ENCODE measurements around the gene ENTPD6.
"Not testable (repeated sequence)": the region's sequence is repeated elsewhere in the genome, so short reads cannot be mapped to it uniquely, and the experiment has no call there.

Gene ENTPD6

DNA sequence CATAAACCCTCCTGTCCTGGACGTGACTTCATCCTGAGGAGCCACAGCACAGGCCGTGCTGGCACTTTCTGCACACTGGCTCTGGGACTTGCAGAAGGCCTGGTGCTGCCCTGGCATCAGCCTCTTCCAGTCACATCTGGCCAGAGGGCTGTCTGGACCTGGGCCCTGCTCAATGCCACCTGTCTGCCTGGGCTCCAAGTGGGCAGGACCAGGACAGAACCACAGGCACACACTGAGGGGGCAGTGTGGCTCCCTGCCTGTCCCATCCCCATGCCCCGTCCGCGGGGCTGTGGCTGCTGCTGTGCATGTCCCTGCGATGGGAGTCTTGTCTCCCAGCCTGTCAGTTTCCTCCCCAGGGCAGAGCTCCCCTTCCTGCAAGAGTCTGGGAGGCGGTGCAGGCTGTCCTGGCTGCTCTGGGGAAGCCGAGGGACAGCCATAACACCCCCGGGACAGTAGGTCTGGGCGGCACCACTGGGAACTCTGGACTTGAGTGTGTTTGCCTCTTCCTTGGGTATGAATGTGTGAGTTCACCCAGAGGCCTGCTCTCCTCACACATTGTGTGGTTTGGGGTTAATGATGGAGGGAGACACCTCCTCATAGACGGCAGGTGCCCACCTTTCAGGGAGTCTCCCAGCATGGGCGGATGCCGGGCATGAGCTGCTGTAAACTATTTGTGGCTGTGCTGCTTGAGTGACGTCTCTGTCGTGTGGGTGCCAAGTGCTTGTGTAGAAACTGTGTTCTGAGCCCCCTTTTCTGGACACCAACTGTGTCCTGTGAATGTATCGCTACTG lies 30.3 kb downstream of the ENTPD6 start:
- no peak for DNase-seq

DNA sequence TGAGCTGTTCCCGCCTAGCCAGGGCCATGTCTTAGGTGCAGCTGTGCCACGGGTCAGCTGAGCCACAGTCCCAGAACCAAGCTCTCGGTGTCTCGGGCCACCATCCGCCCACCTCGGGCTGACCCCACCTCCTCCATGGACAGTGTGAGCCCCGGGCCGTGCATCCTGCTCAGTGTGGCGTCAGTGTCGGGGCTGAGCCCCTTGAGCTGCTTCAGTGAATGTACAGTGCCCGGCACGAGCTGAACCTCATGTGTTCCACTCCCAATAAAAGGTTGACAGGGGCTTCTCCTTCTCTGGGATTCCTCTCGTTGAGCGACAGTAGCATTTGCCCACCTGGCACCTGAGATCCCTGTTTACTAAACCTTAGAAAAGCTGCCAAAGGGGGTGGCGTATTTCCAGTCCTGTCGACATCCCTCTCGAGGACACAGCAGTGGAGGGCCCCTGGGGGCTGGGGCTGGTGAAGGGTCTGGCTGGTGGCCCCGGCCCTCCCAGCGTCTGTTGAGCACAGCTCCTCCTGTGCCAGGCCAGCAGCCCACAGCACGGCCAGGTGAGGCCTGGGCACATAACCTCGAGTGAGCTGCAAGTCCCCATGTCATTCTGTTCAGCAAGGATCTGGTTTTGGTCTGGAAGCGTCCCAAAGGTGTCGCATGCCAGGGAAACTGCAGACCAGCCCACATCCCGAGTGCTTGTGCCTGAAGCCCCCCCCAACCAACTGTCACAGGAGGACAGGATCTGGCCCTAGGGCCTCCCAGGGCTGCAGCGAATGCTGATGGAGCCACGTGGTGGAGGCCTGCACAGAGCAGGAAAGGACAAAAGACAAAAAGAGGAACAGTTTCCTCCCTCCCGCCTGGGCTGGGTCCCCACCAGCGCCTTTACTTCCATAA lies 31.2 kb downstream of the ENTPD6 start:
- no peak for DNase-seq

GRCh38 chr20:25227317-25227831 lies 31.9 kb downstream of the ENTPD6 start:
- no peak for DNase-seq

GRCh38 chr20:25229486-25230165 lies 34.1 kb downstream of the ENTPD6 start:
- DNase-seq = no peak

DNA sequence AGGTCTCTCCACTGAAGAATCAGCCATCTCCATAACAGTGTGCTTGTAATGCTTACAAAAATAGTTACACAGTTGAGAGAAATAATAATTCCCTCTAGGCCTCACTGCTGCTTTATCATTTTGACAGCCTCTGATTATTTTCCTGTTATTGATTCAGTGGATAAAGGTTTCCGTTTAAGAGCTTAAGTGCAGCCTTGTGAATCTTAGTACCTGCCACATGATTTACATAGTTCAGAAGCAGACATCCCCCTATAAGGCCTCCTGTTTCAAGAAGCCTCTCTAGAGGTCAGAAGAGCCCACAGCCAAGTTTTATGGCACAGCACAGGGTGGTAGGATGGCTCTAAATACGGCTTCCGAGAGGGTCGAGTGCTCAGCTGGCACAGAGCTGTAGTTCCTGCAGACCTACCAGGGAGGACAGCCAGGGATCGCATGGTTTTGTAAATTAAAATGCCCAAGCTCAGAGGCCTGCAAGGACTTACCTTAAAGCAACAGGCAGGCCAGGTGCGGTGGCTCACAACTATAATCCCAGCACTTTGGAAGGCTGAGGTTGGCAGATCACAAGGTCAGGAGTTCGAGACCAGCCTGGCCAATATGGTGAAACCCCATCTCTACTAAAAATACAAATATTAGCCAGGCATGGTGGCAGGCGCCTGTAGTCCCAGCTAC lies 34.8 kb downstream of the ENTPD6 start:
- no peak for DNase-seq

DNA sequence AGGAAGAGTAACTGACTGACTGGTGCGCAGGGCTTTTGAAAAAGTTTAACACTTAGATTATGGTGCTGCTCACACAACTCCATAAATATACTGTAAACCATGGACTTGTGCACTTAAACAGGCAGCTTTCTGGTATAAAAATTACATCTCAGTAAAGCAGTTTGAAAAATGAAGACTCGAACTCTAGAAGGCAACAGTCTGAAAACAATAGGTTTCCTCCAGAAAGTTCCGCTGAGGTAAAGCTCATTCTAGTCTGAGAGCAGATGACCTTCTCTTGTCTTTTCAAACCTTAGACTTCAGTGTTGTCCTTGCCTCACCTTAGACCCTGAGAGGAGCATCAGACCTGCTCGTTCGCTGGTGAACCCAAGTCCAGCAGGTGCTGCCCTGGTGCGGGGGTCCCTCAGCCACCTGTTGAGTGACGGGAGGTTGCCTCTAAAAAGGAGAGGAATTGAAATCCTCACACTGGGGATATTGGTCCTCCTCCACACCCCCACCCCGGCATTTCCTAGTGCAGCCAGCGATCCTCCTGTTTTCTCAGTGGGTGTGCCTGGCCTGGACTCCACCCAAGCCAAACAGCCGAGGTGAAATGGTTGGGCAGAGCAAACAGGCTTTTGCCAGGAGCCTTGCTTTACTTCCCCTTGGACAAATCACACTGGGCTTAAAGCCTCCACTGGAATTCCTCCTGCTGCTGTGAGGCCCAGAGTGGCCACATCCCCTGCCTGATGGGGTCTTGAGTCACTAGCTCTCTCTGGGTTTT lies 37.7 kb downstream of the ENTPD6 start:
- no peak for DNase-seq

DNA sequence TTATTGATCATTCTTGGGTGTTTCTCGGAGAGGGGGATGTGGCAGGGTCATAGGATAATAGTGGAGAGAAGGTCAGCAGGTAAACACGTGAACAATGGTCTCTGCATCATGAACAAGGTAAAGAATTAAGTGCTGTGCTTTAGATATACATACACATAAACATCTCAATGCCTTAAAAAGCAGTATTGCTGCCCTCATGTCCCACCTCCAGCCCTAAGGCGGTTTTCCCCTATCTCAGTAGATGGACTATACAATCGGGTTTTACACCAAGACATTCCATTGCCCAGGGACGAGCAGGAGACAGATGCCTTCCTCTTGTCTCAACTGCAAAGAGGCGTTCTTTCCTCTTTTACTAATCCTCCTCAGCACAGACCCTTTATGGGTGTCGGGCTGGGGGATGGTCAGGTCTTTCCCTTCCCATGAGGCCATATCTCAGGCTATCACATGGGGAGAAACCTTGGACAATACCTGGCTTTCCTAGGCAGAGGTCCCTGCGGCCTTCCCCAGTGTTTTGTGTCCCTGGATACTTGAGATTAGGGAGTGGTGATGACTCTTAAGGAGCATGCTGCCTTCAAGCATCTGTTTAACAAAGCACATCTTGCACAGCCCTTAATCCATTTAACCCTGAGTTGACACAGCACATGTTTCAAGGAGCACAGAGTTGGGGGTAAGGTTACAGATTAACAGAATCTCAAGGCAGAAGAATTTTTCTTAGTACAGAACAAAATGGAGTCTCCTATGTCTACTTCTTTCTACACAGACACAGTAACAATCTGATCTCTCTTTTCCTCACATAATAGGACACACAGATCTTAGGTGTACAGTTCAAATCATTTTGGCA lies 38.7 kb downstream of the ENTPD6 start:
- not testable (repeated sequence) for DNase-seq

DNA sequence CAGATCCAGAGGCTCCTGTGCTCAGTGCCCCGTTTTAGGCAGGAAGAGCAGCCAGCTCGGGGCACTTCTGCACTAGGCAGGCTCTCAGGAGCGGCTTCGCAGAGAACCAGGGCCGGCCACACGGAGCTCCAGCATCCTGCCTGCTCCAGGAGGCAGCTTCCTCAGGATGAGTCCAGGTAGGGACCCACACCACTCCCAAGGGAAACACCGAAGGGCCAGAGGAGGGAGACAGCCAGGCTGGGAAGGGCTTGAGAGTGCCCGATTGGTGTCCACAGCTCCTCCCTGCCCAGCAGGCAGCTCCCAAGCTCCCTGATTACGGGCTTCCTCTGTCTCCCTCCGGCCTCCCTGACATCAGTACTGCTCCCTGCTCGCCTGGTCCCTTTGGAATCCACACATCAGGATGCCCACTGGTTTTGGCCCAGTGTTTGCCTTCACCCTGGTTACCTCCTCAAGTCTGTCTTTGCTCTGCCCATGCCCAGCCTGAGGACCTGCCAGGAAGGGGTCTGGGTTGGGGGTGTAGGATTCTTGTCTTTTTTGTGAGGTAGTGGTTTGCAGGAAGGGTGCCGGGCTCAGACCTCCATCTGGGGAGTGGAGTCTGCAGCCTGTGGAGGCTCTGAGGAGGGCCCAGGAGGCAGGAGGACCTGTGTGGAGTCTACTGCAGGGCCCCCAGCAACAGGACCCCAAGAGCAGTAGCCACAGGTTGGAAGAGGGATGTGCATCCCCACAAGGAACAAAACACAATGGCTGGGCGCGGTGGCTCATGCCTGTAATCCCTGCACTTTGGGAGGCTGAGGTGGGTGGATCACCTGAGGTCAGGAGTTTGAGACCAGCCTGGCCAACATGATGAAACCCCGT lies 41.2 kb downstream of the ENTPD6 start:
- no peak for DNase-seq

DNA sequence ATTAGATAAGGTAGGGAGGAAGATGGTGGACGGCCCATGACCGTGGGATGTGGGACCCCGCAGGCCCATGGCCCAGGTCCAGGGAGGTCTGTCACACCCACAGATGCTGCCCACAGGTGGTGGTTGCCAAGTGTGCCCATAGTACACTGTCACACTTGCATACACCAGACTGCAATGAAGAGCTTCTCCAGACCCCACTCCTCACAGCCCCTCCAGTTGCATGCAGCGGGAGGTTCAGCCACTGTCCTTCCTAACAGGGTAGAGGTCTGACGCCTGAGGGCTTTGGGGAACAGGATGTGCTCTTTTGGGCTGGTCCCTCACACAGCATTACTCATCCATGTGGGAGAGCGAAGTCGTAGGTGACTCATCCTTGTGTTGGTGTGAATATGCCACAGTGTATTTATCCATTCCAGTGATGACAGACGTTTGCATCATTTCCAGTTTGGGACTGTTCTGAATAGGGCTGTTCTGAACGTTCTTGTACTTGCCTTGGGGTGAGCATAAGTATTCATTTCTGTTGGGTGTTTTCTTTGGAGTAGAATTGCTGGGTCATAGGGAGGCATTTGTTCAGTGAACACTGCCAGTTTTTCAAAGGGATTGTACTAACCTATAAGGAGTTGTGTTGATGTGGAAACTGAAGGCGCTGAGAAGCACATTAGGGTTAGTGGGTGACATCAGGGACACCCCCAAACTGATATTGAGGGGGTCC lies 42.3 kb downstream of the ENTPD6 start:
- DNase-seq = peak; percentile 72

DNA sequence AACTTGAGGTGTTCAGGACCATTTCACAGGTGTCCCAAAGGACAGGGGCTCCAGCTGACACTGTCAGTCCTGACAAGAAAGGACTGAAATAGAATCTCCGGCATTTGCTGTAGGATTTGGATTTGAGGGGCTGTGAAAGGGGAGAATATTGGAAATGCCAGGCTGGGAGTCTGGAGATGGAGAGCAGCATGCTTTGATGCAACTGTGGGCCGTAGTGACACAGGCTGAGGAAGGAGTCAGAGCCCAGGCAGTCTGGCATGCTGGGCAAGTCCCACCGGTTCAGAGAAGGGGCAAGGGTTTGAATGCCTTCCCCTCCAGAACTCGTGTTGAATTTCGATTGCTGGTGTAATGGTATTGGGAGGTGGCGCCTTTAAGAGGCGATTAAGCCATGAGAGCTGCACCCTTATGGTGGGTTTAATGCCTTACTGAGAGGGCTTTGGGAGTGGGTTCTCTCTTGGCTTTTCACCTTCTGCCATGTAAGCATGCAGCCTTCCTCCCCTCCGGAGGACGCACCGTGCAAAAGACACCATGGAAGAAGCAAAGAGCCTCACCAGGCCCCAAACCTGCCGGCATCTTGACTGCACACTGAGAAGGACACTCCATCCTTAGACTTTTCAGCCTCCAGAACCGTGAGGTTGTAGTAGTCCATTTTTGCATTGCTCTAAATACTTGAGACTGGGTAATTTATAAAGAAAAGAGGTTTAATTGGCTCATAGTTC lies 43.0 kb downstream of the ENTPD6 start:
- DNase-seq = no peak

DNA sequence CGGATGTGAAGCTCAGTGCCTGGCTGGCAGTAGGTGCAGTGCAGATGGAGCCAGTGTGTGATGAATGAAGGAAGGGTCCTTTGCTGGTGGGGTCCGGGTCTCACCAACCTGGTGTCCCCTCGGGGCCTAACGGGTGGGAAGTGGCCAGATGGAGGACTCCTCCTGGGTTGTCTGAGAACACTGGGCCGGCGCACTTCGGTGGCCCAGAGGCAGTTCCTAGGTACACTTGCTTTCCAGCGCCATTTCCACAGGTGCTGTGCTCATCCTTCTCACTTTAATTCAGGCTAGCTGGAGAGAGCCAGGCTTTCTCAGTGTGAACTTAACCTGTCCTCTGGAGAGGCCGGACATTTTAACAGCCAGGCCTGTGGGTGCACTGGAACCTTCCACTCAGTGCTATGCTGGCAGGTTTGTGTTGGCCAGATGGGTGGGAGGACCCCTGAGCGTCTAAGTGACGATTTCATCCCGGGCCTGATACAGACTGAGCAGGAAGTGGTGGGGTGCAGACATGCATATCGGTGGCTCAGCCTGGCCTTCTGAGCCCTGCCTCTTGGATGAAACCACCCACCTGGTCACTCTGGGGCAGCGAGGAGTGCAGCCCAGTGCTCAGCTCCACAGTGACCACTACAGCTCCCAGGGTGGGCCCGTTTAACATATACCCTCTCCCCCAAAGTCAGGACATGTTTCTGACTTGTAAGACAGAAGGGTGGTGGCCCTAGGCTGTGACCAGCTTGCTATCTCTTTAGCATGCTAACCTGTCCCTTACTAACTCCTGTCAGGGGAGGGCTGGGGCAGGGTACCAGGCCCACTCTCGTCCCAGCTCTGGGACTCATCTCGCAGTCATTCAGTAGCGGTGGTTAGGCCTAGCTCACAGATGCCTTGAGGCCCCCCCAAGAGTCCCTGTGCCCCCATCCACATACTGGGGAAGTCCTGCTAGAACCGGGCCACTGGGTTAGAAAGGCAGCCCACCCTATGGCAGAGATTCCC lies 44.2 kb downstream of the ENTPD6 start:
- DNase-seq = no peak

- DNase-seq = not testable (repeated sequence)
Measured at GRCh38 chr20:25240851-25241658, 45.5 kb downstream of the ENTPD6 start.

GRCh38 chr20:25241659-25241955 lies 46.1 kb downstream of the ENTPD6 start:
- not testable (repeated sequence) for DNase-seq

DNA sequence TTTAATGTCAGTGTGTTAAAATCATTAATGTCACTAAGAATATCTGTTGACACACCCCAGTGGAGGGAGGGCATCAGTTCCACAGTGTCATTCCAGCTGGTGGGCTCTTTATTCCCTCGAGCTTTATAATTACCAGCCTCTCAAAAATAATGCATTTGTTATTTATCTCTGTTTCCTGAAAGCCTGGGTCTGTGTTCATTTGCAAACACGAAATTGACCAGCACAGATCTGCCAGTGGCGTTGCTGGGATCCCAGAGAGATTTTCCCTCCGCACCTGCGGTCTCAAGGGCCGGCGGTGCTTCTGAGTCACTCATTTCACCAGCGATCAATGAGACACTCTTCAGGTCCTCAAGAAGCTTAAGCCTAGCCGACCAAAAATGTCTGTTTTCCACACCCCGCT lies 46.7 kb downstream of the ENTPD6 start:
- DNase-seq = no peak

- no peak for DNase-seq
Measured at GRCh38 chr20:25243416-25243979, 48.0 kb downstream of the ENTPD6 start.

- no peak for DNase-seq
Measured at GRCh38 chr20:25244976-25245375, 49.5 kb downstream of the ENTPD6 start.

All from GOT3 (cell line).